Loucy (cell line): ENCODE measurements around the gene C3orf20.

ENCODE experiments used
- H2AFZ ChIP-seq: fragments of 200-600 bp; sonication (generic); 2 replicates; pipeline ENCODE4 v1.6.0; 2016; ENCODE audit warnings: antibody characterized with exemption, mild to moderate bottlenecking, low read length, moderate library complexity
- H3F3A ChIP-seq: fragments of 200-600 bp; 2 replicates; pipeline ENCODE4 v1.6.0; 2016; ENCODE audit warnings: antibody characterized with exemption, low read depth, mild to moderate bottlenecking
- H3K27me3 ChIP-seq: fragments of 200-600 bp; sonication (generic); 2 replicates; pipeline ENCODE4 v1.6.1; 2014; ENCODE audit warnings: low read length, mild to moderate bottlenecking; ENCODE audit not compliant: insufficient read depth, poor library complexity, severe bottlenecking
- H3K36me3 ChIP-seq: fragments of 200-600 bp; sonication (generic); 2 replicates; pipeline ENCODE4 v1.6.1; 2016; ENCODE audit warnings: low read length; ENCODE audit not compliant: insufficient read depth
- H3K4me1 ChIP-seq: fragments of 200-600 bp; sonication (generic); 2 replicates; pipeline ENCODE4 v1.5.1; 2014; ENCODE audit warnings: low read length, mild to moderate bottlenecking; ENCODE audit not compliant: insufficient read depth, poor library complexity, severe bottlenecking
- H3K4me2 ChIP-seq: fragments of 200-600 bp; sonication (generic); 2 replicates; pipeline ENCODE4 v1.6.0; 2014; ENCODE audit warnings: antibody characterized with exemption, low read length, low read depth, mild to moderate bottlenecking; ENCODE audit not compliant: poor library complexity, severe bottlenecking
- H3K4me3 ChIP-seq: fragments of 200-600 bp; sonication (generic); 2 replicates; pipeline ENCODE4 v1.5.1; 2014; ENCODE audit warnings: low read length, mild to moderate bottlenecking, mixed read lengths; ENCODE audit not compliant: poor library complexity, severe bottlenecking
- H3K79me2 ChIP-seq: fragments of 200-600 bp; sonication (generic); 2 replicates; pipeline ENCODE4 v1.6.1; 2014; ENCODE audit warnings: low read length; ENCODE audit not compliant: insufficient read depth
- H3K9ac ChIP-seq: fragments of 200-600 bp; sonication (generic); 2 replicates; pipeline ENCODE4 v1.6.0; 2014; ENCODE audit warnings: mild to moderate bottlenecking, low read depth, low read length, moderate library complexity; ENCODE audit not compliant: poor library complexity, severe bottlenecking
- H3K9me2 ChIP-seq: fragments of 200-600 bp; sonication (generic); replicated peaks from 2 replicates; pipeline ENCODE4 v1.6.1; 2016; ENCODE audit warnings: low read depth, low read length, mixed read lengths
- H3K9me3 ChIP-seq: fragments of 200-600 bp; sonication (generic); 2 replicates; pipeline ENCODE4 v1.6.1; 2014; ENCODE audit warnings: mild to moderate bottlenecking, antibody characterized with exemption, low read length, low read depth; ENCODE audit not compliant: insufficient read depth
- H4K20me1 ChIP-seq: fragments of 200-600 bp; sonication (generic); 2 replicates; pipeline ENCODE4 v1.6.0; 2014; ENCODE audit warnings: antibody characterized with exemption, low read length, mild to moderate bottlenecking; ENCODE audit not compliant: insufficient read depth, poor library complexity, severe bottlenecking
- EZH2phosphoT487 ChIP-seq: fragments of 200-600 bp; IDR thresholded peaks from 2 replicates; pipeline ENCODE4 v1.6.1; 2018; ENCODE audit warnings: antibody characterized with exemption, mild to moderate bottlenecking, moderate library complexity, borderline replicate concordance
- TF ChIP-seq, protein P1 (sequence below): fragments of 200-600 bp; sonication (generic); conservative IDR thresholded peaks from 2 replicates; pipeline ENCODE4 v1.5.1; 2014; ENCODE audit warnings: mild to moderate bottlenecking, antibody characterized with exemption, low read length

The C3orf20 gene

GRCh38 chr3:14721126-14721864 is 46.4 kb downstream of the C3orf20 start:
- Histone ChIP-seq H3K79me2 (no peaks in the 10 kb centered on the region), H3K9me2 (no peaks in the 10 kb centered on the region), H3K4me1 (no peaks in the 10 kb centered on the region), H3K4me2 (no peak overlapping the region), H3F3A (no peaks in the 10 kb centered on the region), H3K4me3 (no peak overlapping the region), H3K27me3 (peaks cover 7% of the 10 kb centered on the region), H3K36me3 (no peaks in the 10 kb centered on the region), H3K9ac (no peak overlapping the region), H3K9me3 (no peaks in the 10 kb centered on the region), H4K20me1 (no peaks in the 10 kb centered on the region), H2AFZ (no peak overlapping the region)
- no peak for TF ChIP-seq EZH2phosphoT487
- TF ChIP-seq, protein P1, sequence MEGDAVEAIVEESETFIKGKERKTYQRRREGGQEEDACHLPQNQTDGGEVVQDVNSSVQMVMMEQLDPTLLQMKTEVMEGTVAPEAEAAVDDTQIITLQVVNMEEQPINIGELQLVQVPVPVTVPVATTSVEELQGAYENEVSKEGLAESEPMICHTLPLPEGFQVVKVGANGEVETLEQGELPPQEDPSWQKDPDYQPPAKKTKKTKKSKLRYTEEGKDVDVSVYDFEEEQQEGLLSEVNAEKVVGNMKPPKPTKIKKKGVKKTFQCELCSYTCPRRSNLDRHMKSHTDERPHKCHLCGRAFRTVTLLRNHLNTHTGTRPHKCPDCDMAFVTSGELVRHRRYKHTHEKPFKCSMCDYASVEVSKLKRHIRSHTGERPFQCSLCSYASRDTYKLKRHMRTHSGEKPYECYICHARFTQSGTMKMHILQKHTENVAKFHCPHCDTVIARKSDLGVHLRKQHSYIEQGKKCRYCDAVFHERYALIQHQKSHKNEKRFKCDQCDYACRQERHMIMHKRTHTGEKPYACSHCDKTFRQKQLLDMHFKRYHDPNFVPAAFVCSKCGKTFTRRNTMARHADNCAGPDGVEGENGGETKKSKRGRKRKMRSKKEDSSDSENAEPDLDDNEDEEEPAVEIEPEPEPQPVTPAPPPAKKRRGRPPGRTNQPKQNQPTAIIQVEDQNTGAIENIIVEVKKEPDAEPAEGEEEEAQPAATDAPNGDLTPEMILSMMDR: no peak

DNA sequence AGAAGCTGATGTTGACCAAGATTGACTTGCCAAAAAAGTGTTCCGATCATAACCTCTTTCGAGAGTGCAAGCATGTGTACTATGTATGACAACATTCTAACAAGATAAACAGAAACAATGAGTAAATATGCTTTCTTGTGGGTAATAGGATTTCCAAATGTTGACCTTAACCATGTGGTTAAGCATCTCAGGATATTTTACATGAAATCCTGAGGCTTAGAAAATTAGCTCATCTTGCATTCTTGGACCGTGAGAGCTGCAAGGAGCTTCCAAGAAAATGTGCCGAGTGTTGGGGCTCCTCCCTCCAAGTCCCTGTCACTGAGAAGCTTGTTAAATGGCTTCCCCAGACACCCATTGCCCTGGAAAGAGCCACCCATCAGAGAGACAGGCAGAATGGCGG is 50.1 kb downstream of the C3orf20 start:
- Histone ChIP-seq H3K27me3 (no peaks in the 10 kb centered on the region), H3K4me1 (no peaks in the 10 kb centered on the region), H3F3A (no peaks in the 10 kb centered on the region), H3K9me3 (no peaks in the 10 kb centered on the region), H2AFZ (no peak overlapping the region), H3K9me2 (no peaks in the 10 kb centered on the region), H3K36me3 (no peaks in the 10 kb centered on the region), H3K9ac (no peak overlapping the region), H4K20me1 (no peaks in the 10 kb centered on the region), H3K4me2 (no peak overlapping the region), H3K4me3 (no peak overlapping the region), H3K79me2 (no peaks in the 10 kb centered on the region)
- no peak for TF ChIP-seq EZH2phosphoT487
- TF ChIP-seq, protein P1: no peak

DNA sequence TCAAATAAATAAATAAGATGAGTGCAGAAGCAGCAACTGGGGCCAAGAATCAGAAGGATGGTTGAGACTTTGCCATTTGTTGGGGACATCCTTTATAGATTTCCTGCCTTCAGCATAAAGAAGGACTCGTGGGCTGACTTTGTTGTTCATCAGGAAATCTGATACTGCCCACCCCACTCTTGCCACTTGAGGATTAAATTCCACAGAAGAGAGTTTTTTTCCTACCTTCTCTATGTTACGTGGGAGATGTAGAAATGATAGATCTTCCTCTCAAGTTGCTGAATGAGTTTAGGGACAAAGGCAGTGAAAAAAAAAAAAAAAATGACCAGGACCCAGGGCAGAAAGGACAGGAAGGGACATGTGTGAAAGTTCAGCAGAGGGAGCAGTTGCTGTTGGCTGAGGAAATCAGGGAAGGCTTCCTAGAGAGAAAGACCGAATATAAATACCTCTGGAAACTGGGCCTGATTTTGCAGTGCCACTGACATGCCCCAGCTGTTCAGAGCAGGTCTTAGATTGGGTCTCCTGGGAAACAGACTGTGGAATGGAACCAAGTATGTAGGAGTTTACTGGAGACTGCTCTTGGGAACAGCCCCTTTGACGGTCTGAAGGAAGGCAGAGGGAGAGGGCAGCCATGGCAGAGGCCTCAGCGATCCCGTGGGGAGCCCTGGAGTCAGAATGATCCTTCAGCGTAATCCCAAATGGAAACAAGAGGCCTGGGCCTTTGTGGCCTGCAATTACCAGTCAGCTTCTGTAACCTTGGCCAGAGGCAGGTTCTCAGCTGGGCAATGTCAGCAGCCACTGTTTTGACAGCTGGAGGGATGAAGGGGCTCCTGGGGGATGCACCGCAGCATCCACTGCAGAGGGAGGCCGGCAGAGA is 50.9 kb downstream of the C3orf20 start:
- H3K9me3 ChIP-seq: no peaks in the 10 kb centered on the region
- H3K9ac ChIP-seq: no peak overlapping the region
- H3F3A ChIP-seq: no peaks in the 10 kb centered on the region
- H3K4me3 ChIP-seq: no peak overlapping the region
- no peaks in the 10 kb centered on the region for H3K79me2 ChIP-seq
- no peaks in the 10 kb centered on the region for H3K36me3 ChIP-seq
- no peak overlapping the region for H3K4me2 ChIP-seq
- no peaks in the 10 kb centered on the region for H4K20me1 ChIP-seq
- no peaks in the 10 kb centered on the region for H3K27me3 ChIP-seq
- TF ChIP-seq EZH2phosphoT487: no peak
- H3K4me1 ChIP-seq: no peaks in the 10 kb centered on the region
- no peak overlapping the region for H2AFZ ChIP-seq
- H3K9me2 ChIP-seq: no peaks in the 10 kb centered on the region
